Endothelial cell of umbilical vein (primary cell): ENCODE data around the gene P2RX2. TPM values are rescaled to one million over a fixed set of nuclear protein-coding genes. Genes with fewer than 3 reads are reported as not detected.

ENCODE experiments used
- BruUV-seq: library from RNA; stranded (reverse); fragments of 400-500 nt; replicated peaks from 2 replicates; lab custom pipeline; 2021; lab: Mats Ljungman, UMichigan
- CTCF ChIA-PET: fragments of 300-600, 350-600 bp; sonication (Branson Sonifier 250); formaldehyde crosslinking; loops from one replicate; lab custom pipeline; 2021; ENCODE audit warnings: antibody characterized with exemption, inconsistent platforms; lab: Charles Lee
- POLR2A ChIA-PET: fragments of 300-600, 350-600 bp; sonication (Branson Sonifier 250); formaldehyde crosslinking; loops from one replicate; lab custom pipeline; 2021; ENCODE audit warnings: antibody characterized with exemption, inconsistent platforms; lab: Charles Lee
- DNase-seq: peaks from one replicate; pipeline ENCODE4 v3.0.0-alpha.2; 2011; ENCODE audit warnings: low read depth, low spot score
- FAIRE-seq: peaks from 2 replicates; lab custom pipeline; 2011; peaks lifted over from hg19 to GRCh38; lab: Jason Lieb, UNC
- H2AFZ ChIP-seq: 2 replicates; pipeline ENCODE4 v1.6.0; 2012; ENCODE audit warnings: low read depth, low read length, control low read depth, inconsistent platforms
- H3K27ac ChIP-seq: 2 replicates; pipeline ENCODE4 v1.5.1; 2011; ENCODE audit warnings: low read depth, mild to moderate bottlenecking, control low read depth, low read length, moderate library complexity; ENCODE audit not compliant: insufficient read depth
- H3K27me3 ChIP-seq, 2 experiments: 2 replicates each; pipeline versions ENCODE4 v1.6.0 to v1.6.1; 2011; ENCODE audit warnings: low read length in 2 of 2, mixed read lengths in 1 of 2; ENCODE audit not compliant: control insufficient read depth in 2 of 2, insufficient read depth in 2 of 2
- H3K36me3 ChIP-seq, 2 experiments: 2 replicates in 1 of 2; 3 replicates in 1 of 2; pipeline ENCODE4 v1.5.1; 2011; ENCODE audit warnings: low read length in 2 of 2, mild to moderate bottlenecking in 1 of 2, moderate library complexity in 1 of 2; ENCODE audit not compliant: control insufficient read depth in 2 of 2, insufficient read depth in 2 of 2; ENCODE audit errors: extremely low read depth in 1 of 2
- H3K4me1 ChIP-seq: 3 replicates; pipeline ENCODE4 v1.5.1; 2011; ENCODE audit warnings: mild to moderate bottlenecking, low read length; ENCODE audit not compliant: control insufficient read depth, insufficient read depth; ENCODE audit errors: extremely low read depth
- H3K4me2 ChIP-seq: 2 replicates; pipeline ENCODE4 v1.6.1; 2011; ENCODE audit warnings: low read length, control low read depth, mixed read lengths; ENCODE audit not compliant: insufficient read depth
- H3K4me3 ChIP-seq, 3 experiments: fragments of 200-600 bp in 1 of 3; sonication (generic), shearing (Covaris generic) in 1 of 3; replicated peaks in 1 of 3; 2 replicates each; pipeline ENCODE4 v1.5.1; 2011 to 2016; ENCODE audit warnings: control low read depth in 3 of 3, low read length in 3 of 3, mild to moderate bottlenecking in 2 of 3, inconsistent platforms in 1 of 3, low read depth in 1 of 3, moderate library complexity in 1 of 3; ENCODE audit not compliant: insufficient read depth in 1 of 3
- H3K79me2 ChIP-seq: 2 replicates; pipeline ENCODE4 v1.6.0; 2012; ENCODE audit warnings: low read length, inconsistent platforms; ENCODE audit not compliant: control insufficient read depth, insufficient read depth
- H3K9ac ChIP-seq: replicated peaks from 2 replicates; pipeline ENCODE3; 2011; ENCODE audit warnings: low read length, control low read depth; ENCODE audit not compliant: insufficient read depth; ENCODE audit errors: extremely low read depth
- H3K9me1 ChIP-seq: replicated peaks from 3 replicates; pipeline ENCODE4 v1.6.0; 2011; ENCODE audit warnings: mild to moderate bottlenecking, low read length; ENCODE audit not compliant: control insufficient read depth, insufficient read depth; ENCODE audit errors: extremely low read depth
- H3K9me3 ChIP-seq: replicated peaks from 2 replicates; pipeline ENCODE4 v1.5.1; 2012; ENCODE audit warnings: low read length, inconsistent platforms; ENCODE audit not compliant: control insufficient read depth, insufficient read depth
- H4K20me1 ChIP-seq: replicated peaks from 2 replicates; pipeline ENCODE3; 2011; ENCODE audit warnings: mild to moderate bottlenecking, low read length; ENCODE audit not compliant: control insufficient read depth, insufficient read depth; ENCODE audit errors: extremely low read depth
- CTCF ChIP-seq, 2 donors: IDR thresholded peaks; 1 replicate in 1 of 2; 2 replicates in 1 of 2; pipeline ENCODE4 v1.5.1; 2011; ENCODE audit warnings: low read length in 2 of 2, mild to moderate bottlenecking in 2 of 2, moderate library complexity in 2 of 2, control low read depth in 1 of 2, inconsistent platforms in 1 of 2, low read depth in 1 of 2; ENCODE audit not compliant: insufficient read depth in 1 of 2; ENCODE audit errors: extremely low read depth in 1 of 2
- MAX ChIP-seq: IDR thresholded peaks from 2 replicates; pipeline ENCODE4 v1.6.1; 2011; ENCODE audit not compliant: insufficient read depth, insufficient read length
- dilution Hi-C: fragments of 300-500 bp; cut with MboI; formaldehyde crosslinking; loops from one replicate; pipeline ENCODE4 v1.15.0; 2019; ENCODE audit warnings: low sequenced_read_pairs; ENCODE audit not compliant: extremely low pct_ligation_motif_present
- intact Hi-C: fragments of 100-400 bp; cut with micrococcal nuclease; formaldehyde crosslinking; loops from one replicate; pipeline ENCODE4 v1.10.0; 2022
- polyA plus RNA-seq, 4 experiments: library from polyadenylated mRNA; depleted of rRNA in 3 of 4; stranded (reverse) in 3 of 4; unstranded in 1 of 4; fragments of >200 nt; gene quantifications; 2 replicates each; pipeline versions ENCODE4 v1.2.1 to v1.2.3, GENCODE V29; 2011 to 2012; ENCODE audit warnings: missing spikeins in 1 of 4
- total RNA-seq: library from RNA; stranded (reverse); gene quantifications from 2 replicates; pipeline ENCODE4 v1.2.3, GENCODE V29; 2021

The P2RX2 gene
- total and polyA plus RNA-seq, 2 donors (not counting 3 experiments of a cell fraction or from before 2014, with no cell fraction given) = not detected

- POLR2A ChIA-PET = no interaction called here
- intact Hi-C loops (loop anchor here (1.0 kb wide), 2 partner anchors 38 to 223 kb away; no protein-coding TSS in a partner anchor), dilution Hi-C loops (no loop called here)
- Histone ChIP-seq H3K9me1 (no peaks in the 10 kb centered on the region), H3K9me3 (no peaks in the 10 kb centered on the region), H3K4me2 (no peak overlapping the region), H3K27me3 (no peaks in the 10 kb centered on the region), H3K9ac (no peak overlapping the region), H3K4me3 (no peak overlapping the region), H3K36me3 (peaks cover 2 to 19% of the 10 kb centered on the region in 2 experiments), H2AFZ (no peak overlapping the region), H3K79me2 (no peaks in the 10 kb centered on the region), H4K20me1 (no peaks in the 10 kb centered on the region), H3K4me1 (no peaks in the 10 kb centered on the region), H3K27ac (no peak overlapping the region)
- peak; percentile 59 for DNase-seq
- no TSS peak for BruUV-seq
- no peak for TF ChIP-seq MAX
- TF ChIP-seq CTCF (IDR thresholded peaks at IDR 0.05; ENCODE audit: extremely low read depth in 1 of 2, insufficient read depth in 1 of 2, low read depth in 1 of 2, low read length in 2 of 2) = peak; percentile 78 to 83
- peak; percentile 89 for FAIRE-seq
- CTCF ChIA-PET = interaction anchor here (0.8 to 1.9 kb wide), 20 partner anchors 9 to 224 kb away, joined by 3 to 34 read pairs (median 6); partner anchors contain the start of gene LRCOL1
Observed at GRCh38 chr12:132638541-132639408, 20.2 kb downstream of the P2RX2 start.
